ENCODE data around the gene PFKM. TPM values are rescaled to one million over a fixed set of nuclear protein-coding genes. Genes with fewer than 3 reads are reported as not detected.

Gene PFKM
- total and polyA plus RNA-seq, 2 donors (not counting 3 experiments of a cell fraction or from before 2014, with no cell fraction given): 53.4 to 74.4 TPM

DNA sequence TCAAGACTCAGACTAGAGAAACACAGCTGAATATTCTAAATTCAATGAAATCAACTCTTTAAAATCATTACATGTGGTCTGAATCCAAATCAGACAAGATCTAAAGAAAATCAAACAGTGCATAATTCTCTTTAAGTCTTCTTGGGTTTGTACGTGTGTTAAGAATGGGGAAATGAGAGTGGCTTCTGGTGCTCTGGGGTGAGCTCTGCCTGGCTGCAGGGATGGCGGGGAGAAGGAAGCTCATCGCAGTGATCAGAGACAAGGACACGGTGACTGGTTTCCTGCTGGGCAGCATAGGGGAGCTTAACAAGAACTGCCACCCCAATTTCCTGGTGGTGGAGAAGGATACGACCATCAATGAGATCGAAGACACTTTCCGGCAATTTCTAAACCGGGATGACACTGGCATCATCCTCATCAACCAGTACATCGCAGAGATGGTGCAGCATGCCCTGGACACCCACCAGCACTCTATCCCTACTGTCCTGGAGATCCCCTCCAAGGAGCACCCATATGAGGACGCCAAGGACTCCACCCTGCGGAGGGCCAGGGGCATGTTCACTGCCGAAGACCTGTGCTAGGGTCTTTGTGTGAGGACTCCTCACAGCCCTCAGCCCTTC, 34.2 kb upstream of the PFKM start:
- H3K4me2 ChIP-seq (ENCODE audit: insufficient read depth, low read length): no peak overlapping the region
- peaks cover 8 to 9% of the 10 kb centered on the region in 2 experiments for H3K36me3 ChIP-seq (ENCODE audit: control insufficient read depth in 2 of 2, extremely low read depth in 1 of 2, insufficient read depth in 2 of 2, low read length in 2 of 2)
- TF ChIP-seq POLR2A (IDR thresholded peaks at IDR 0.05; ENCODE audit: low read depth, low read length) (no peak), JUN (IDR thresholded peaks at IDR 0.05; ENCODE audit: borderline replicate concordance, insufficient read depth, insufficient read length, low read depth) (no peak), EZH2 (IDR thresholded peaks at IDR 0.05; ENCODE audit: borderline replicate concordance, low read depth, low read length, severe bottlenecking) (no peak), MYC (IDR thresholded peaks at IDR 0.05; ENCODE audit: low read depth, low read length) (no peak), GATA2 (IDR thresholded peaks at IDR 0.05; ENCODE audit: insufficient read depth, insufficient read length, low read depth, low read length) (no peak), POLR2AphosphoS5 (IDR thresholded peaks at IDR 0.05; ENCODE audit: insufficient read depth, low read depth, low read length) (no peak), FOS (IDR thresholded peaks at IDR 0.05; ENCODE audit: borderline replicate concordance, insufficient read depth, low read length) (no peak)
- TF ChIP-seq, protein P1, sequence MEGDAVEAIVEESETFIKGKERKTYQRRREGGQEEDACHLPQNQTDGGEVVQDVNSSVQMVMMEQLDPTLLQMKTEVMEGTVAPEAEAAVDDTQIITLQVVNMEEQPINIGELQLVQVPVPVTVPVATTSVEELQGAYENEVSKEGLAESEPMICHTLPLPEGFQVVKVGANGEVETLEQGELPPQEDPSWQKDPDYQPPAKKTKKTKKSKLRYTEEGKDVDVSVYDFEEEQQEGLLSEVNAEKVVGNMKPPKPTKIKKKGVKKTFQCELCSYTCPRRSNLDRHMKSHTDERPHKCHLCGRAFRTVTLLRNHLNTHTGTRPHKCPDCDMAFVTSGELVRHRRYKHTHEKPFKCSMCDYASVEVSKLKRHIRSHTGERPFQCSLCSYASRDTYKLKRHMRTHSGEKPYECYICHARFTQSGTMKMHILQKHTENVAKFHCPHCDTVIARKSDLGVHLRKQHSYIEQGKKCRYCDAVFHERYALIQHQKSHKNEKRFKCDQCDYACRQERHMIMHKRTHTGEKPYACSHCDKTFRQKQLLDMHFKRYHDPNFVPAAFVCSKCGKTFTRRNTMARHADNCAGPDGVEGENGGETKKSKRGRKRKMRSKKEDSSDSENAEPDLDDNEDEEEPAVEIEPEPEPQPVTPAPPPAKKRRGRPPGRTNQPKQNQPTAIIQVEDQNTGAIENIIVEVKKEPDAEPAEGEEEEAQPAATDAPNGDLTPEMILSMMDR (IDR thresholded peaks at IDR 0.05; ENCODE audit: extremely low read depth in 1 of 2, insufficient read depth in 1 of 2, low read depth in 1 of 2, low read length in 2 of 2): no peak
- TF ChIP-seq, protein P2, sequence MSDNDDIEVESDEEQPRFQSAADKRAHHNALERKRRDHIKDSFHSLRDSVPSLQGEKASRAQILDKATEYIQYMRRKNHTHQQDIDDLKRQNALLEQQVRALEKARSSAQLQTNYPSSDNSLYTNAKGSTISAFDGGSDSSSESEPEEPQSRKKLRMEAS (IDR thresholded peaks at IDR 0.05; ENCODE audit: insufficient read depth, insufficient read length): no peak
- no peaks in the 10 kb centered on the region for H3K27me3 ChIP-seq (ENCODE audit: control insufficient read depth in 2 of 2, insufficient read depth in 2 of 2, low read length in 2 of 2)
- intact Hi-C loops (cut with micrococcal nuclease): loop anchor here (1.0 to 5.0 kb wide), 4 partner anchors 72 to 532 kb away; partner anchors contain the start of gene ASB8
- H3K4me1 ChIP-seq (ENCODE audit: control insufficient read depth, extremely low read depth, insufficient read depth, low read length): no peaks in the 10 kb centered on the region
- ChIA-PET POLR2A (interaction anchor here (0.7 kb wide), 1 partner anchor 66 kb away, joined by 5 read pairs; no protein-coding TSS in a partner anchor), CTCF (interaction anchor here (0.7 to 1.8 kb wide), 7 partner anchors 11 to 537 kb away, joined by 3 to 18 read pairs (median 4); no protein-coding TSS in a partner anchor)
- H3K4me3 ChIP-seq (replicated peaks in 1 of 3; ENCODE audit: insufficient read depth in 1 of 3, low read depth in 1 of 3, low read length in 3 of 3): no peak overlapping the region
- dilution Hi-C loops (cut with MboI; ENCODE audit: extremely low pct_ligation_motif_present, low sequenced_read_pairs): no loop called here
- no peaks in the 10 kb centered on the region for H4K20me1 ChIP-seq (replicated peaks; ENCODE audit: control insufficient read depth, extremely low read depth, insufficient read depth, low read length)
- no peak overlapping the region for H3K27ac ChIP-seq (ENCODE audit: insufficient read depth, low read depth, low read length)
- FAIRE-seq (no peak), DNase-seq (ENCODE audit: low read depth, low spot score) (no peak)
- H3K9me1 ChIP-seq (replicated peaks; ENCODE audit: control insufficient read depth, extremely low read depth, insufficient read depth, low read length): no peaks in the 10 kb centered on the region
- H2AFZ ChIP-seq (ENCODE audit: low read depth, low read length): no peak overlapping the region
- H3K79me2 ChIP-seq (ENCODE audit: control insufficient read depth, insufficient read depth, low read length): no peaks in the 10 kb centered on the region
- no peak overlapping the region for H3K9ac ChIP-seq (replicated peaks; ENCODE audit: extremely low read depth, insufficient read depth, low read length)
- BruUV-seq (replicated peaks): no TSS peak
- no peaks in the 10 kb centered on the region for H3K9me3 ChIP-seq (replicated peaks; ENCODE audit: control insufficient read depth, insufficient read depth, low read length)
